ENCODE data around the gene KDM1B.

DNA sequence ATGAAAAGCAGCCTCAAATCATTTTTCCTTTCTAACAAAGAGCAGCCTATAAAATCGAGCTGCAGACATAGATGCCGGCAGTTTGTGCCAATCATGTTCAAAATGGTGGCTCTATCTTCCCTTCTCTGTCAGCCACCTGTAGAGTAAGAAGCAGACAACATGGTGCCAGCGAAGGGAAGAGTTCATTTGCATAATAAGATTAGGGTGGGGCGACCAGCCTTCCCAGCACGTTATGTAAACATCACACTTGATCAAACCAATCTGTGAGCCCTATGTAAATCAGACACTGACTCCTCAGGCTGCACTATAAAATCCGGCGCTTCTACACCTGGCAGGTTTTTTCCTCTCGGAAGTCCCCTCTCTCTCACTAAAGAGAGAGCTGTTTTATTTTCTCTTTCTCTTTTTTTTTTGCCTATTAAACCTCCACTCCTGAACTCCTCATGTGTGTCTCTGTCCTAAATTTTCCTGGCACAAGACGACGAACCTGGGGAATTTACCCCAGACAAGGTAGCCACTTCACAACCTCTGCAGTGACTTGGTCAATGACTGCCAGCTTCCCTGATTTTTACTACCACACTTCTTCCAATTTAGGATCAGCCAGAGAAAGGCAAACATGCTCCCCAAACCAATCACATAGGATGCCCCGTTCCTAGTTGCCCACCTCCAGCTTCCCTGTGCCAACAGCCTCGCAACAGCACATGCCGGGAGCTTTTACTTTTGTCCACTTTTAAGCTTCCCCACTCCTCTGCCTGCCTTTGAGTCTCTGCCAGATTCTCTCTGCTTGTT, 13.2 kb upstream of the KDM1B start:
- TF ChIP-seq CTCF (IDR thresholded peaks at IDR 0.05), result no peak
- no peak for TF ChIP-seq EZH2 (IDR thresholded peaks at IDR 0.05)
- no peak for TF ChIP-seq EZH2phosphoT487 (IDR thresholded peaks at IDR 0.05)

All from neural progenitor cell (in vitro differentiated cells).